WI38 (cell line): ENCODE data around the gene KDM6B.
A peak's percentile ranks its signal among the peaks of the same experiment; 100 is the strongest.

Experiments used
- H3K4me3 ChIP-seq: 2 replicates; pipeline ENCODE4 v1.5.1; 2011; ENCODE audit warnings: low read depth, mild to moderate bottlenecking, control low read depth, low read length
- TF ChIP-seq, protein P1 (sequence below): IDR thresholded peaks from 2 replicates; pipeline ENCODE4 v1.5.1; 2012; ENCODE audit warnings: low read depth, mild to moderate bottlenecking, control low read depth, low read length

Gene KDM6B

DNA sequence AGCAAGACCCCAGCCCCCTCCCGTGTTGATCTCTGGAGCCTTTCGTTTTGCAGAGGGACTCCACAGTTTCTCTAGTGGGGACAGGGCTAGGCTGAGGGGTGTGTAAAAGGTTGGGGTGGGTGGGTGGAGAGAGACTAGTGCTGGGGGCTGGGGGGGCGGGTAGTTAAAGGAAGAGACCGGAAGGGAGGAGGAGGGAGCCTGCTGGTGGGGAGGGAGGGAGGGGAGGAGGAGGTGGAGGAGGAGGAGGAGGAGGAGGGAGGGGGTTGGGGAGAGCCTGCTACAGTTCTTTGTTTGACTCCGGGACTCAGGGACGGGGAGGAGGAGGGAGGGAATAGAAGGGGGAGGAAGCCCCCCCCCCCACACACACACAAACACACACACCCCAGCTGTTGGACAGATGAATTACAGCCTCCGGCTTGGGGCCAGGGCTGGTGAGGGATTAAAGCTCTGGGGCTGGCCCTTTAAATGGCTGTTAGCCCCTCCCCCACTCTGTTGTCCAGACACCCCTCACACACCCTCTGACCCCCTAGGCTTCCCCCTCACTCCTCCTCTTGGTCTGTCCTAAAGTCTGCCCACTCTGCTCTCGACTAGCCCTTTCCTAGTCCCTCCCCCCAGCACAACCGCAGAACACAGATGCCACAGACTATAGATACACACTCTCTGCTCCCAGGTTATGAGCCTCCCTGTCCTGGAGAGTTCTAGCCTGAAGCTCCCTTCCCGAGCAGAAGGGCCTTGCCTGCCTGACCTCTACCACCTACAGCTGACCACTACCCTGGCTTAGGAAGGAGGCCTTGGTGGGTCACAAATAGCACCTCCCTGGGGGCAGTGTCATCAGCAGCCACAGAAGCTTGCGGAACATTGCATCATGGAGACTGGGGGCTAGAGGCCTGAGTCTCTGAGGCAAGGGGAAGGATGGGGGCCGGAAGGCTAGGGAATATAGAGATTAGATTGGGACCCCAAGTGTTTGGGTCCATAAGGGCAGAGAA lies 4.4 kb downstream of the KDM6B start:
- peak overlapping the region; percentile 50 for H3K4me3 ChIP-seq
- TF ChIP-seq, protein P1, sequence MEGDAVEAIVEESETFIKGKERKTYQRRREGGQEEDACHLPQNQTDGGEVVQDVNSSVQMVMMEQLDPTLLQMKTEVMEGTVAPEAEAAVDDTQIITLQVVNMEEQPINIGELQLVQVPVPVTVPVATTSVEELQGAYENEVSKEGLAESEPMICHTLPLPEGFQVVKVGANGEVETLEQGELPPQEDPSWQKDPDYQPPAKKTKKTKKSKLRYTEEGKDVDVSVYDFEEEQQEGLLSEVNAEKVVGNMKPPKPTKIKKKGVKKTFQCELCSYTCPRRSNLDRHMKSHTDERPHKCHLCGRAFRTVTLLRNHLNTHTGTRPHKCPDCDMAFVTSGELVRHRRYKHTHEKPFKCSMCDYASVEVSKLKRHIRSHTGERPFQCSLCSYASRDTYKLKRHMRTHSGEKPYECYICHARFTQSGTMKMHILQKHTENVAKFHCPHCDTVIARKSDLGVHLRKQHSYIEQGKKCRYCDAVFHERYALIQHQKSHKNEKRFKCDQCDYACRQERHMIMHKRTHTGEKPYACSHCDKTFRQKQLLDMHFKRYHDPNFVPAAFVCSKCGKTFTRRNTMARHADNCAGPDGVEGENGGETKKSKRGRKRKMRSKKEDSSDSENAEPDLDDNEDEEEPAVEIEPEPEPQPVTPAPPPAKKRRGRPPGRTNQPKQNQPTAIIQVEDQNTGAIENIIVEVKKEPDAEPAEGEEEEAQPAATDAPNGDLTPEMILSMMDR: no peak

DNA sequence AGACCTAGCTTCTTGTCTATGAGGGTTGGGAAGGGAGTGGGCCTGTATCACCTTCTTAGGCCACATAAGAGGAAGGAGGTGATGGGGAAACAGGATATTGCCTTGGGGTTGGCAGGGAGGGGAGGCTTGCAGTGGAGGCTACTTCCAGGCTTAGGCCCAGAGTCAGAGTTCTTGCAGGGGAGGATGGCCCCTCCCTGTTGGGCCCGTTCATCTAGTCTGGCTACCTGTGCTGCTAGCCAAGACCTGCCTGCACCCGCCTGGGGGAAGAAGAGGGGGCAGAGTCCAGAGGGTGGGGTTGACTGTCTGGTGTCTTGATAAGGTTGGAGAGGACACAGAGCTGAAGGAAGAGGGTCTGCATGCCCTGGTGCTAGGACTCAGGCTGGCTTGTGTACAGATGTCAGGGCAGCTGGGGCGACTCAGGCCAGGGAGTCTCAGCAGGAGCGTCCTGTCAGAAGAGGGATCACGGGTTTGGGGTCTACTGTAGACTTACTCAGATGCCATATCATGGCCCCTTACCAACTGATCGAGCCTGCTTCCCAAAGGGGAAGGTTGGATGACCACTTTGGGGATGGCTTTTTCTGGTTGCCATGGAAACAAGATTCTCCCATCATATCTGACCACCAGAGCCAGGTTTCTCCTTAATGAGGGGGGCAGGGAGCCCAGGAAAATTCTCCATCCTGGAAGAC lies 5.3 kb downstream of the KDM6B start:
- TF ChIP-seq, protein P1: no peak
- H3K4me3 ChIP-seq: peak overlapping the region; percentile 50

DNA sequence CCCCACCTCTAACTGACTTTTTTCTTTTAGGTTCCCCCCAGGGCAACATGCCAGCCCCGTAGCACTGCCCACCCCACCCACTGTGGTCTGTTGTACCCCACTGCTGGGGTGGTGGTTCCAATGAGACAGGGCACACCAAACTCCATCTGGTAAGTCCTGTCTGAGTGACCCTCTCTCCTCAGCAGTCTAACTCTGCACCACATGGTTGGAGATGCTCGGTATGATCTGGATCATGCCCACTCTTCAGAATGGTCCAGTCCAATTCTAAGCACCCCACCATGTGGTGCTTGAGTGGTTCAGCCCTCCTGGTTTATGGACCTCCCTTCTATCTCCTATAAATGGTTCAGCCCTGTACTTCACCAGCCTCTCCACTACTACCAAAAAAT lies 5.9 kb downstream of the KDM6B start:
- TF ChIP-seq, protein P1: no peak
- no peak overlapping the region for H3K4me3 ChIP-seq

DNA sequence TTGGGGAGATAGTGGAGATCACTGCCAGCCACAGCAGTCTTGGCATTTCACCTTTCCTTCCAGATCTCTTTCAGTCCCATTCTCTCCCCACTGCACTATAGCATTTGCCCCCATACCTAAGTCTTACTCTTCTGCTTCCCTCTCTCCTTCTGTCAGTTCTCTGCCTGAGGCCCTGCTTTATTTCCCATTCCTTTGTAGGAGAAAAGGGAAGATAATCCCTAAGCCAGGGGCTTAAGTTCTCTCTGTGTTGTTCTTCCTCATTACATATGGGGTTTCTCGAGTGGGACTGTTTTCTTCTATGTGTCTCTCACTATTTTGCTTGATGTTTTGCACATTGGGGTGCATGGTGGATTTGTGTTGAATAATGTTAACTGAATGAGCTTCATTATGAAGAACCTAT lies 6.4 kb downstream of the KDM6B start:
- H3K4me3 ChIP-seq: no peak overlapping the region
- TF ChIP-seq, protein P1: no peak

DNA sequence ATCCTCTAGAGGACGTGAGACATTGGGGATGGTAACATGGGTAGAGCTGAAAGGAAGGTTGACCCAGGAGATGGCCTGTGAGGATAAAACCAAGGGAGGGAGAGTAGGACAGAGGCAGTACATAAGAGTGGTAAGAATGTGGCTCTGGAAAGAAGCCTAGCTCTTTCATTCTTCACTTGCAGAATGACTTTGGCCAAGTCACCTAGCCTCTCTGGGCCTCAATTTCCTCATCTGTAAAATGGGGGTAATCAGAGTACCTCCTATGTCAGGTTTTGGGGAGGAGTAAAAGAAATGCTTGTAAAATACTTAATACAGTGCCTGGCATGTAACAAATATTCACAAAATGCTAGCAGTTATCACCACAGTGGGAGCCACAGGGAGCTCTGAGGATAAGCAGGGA lies 6.9 kb downstream of the KDM6B start:
- peak overlapping the region; percentile 78 for H3K4me3 ChIP-seq
- TF ChIP-seq, protein P1: no peak

DNA sequence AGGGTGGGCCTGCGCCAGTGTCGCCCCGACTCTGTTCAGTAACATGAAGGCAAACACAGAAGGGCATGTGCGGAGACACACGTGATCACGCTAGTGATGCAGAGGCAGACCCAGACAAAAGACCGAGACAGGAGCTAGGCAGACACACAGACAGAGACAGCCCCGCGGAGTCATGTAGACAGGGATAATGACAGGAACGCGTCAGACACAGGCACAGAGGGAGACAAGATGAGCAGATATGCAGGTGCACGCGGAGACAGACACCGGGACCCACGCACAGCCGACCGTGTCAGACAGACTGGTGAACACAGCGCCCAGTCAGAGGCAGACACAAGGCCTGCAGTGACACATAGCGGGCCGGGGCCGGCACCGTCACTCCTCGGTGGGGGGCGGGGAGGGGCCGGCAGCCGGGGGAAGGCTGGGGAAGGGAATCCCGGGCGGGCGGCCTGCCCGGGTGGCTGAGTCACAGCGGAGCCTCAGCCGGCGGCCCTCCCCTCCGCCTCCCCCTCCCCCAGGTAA lies 7.4 kb downstream of the KDM6B start:
- TF ChIP-seq, protein P1: no peak
- peak overlapping the region; percentile 78 for H3K4me3 ChIP-seq
